HL-60/S4 treated with retinoic acid at 250 ng/mL for 4 days and 3 days (cell line): ENCODE results near the gene GATA2.

Experiments used
- in situ Hi-C: fragments of 300-500 bp; cut with MboI; formaldehyde crosslinking; loops from 2 replicates; pipeline ENCODE4 v1.7.0; 2022; ENCODE audit warnings: low sequenced_read_pairs

The GATA2 gene

GRCh38 chr3:128503164-128503651 is 10.2 kb upstream of the GATA2 start:
- in situ Hi-C loops = no loop called here

DNA sequence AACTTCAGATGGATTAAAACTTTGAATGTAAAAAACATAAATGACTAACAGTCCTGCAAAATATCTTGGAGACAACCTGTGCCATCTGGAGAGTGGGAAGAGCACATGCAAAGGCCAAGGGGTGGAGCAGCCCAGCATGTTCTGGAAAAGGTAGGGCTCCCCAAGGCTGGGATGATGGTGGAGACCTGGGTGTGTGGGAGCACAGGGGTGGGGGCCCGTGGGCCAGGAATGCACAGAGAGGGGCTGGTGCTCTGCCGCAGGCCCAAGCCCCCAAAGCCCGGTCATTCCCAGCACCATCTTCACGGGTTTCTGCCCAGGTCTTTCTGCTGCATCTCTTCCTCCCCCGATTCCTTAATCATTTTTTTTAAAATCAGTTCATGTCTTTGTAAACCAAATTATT is 9.7 kb upstream of the GATA2 start:
- in situ Hi-C loops = no loop called here

DNA sequence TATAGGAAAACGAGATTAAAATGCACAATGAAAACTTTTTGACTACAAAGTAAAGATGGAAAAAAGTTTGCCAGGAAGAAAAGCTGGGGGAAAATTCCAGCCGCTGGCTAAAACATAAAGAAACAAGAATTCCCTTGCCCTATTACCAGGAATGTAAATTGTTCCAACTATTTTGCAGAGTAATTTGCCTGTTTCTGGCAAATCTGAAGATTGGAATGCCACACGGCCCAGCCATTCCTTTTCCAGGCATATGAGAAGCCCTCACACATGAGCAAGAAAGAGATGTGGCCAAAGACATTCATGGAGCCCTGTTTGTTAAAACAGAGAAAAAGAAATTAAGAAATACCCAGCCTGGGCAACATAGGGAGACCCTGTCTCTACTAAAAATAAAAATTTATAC is 8.4 kb upstream of the GATA2 start:
- in situ Hi-C loops = no loop called here

- in situ Hi-C loops = no loop called here
These were observed 7.6 kb upstream of the GATA2 start for GRCh38 chr3:128500556-128500955.

- in situ Hi-C loops = no loop called here
These were observed 6.8 kb upstream of the GATA2 start for GRCh38 chr3:128499724-128500275.

DNA sequence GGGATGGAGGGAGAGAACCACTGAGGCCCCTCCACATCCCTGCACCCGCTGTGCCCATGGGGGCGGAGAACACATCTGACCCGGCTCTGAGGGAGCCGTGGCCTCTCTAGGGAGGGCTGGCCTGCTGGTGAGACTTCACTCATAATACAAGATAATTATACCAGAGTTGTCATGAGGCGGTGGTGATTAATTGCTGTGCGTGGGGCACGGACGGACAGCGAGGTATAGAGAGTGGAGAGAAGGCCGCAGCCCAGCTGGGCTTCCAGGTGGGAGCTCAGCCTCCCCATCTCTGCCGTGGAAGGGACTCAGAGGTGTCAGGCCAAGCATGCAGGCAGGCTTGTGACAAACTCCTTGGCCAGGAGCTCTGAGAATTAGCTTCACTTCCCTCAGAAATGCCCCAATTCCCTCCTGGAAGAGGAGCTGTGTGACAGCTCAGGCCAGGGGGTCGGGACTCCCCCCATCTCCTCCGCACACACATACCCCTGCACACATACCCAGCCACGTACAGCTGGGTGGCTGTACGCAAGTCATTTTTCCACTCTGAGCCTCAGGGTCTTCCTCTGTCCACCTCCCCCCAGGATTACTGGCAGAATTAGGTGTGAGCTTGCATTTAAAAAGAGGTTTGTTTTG is 6.0 kb upstream of the GATA2 start:
- in situ Hi-C loops = no loop called here

- in situ Hi-C loops = no loop called here
These were observed 5.2 kb upstream of the GATA2 start for GRCh38 chr3:128498127-128498626.

- in situ Hi-C loops = no loop called here
These were observed 4.5 kb upstream of the GATA2 start for GRCh38 chr3:128497305-128498126.

- in situ Hi-C loops = no loop called here
These were observed 3.8 kb upstream of the GATA2 start for GRCh38 chr3:128496602-128497304.

- in situ Hi-C loops = no loop called here
These were observed 3.1 kb upstream of the GATA2 start for GRCh38 chr3:128496019-128496601.

GRCh38 chr3:128495435-128495970 is 2.5 kb upstream of the GATA2 start:
- in situ Hi-C loops = no loop called here

DNA sequence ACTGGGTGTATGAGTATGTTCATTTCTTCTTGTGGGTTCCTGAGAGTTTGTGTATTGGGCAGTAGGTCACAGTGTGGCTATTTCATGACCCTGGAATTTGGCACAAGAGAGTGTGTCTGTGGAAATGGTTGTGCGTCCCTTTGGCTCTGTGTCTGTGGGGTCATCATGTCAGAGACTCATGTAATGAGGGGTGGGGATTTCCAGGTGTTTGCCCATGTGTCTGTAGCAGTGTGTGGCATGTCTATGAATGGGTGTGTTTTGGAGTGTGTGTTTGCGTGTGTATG is 1.3 kb upstream of the GATA2 start:
- in situ Hi-C loops = no loop called here

DNA sequence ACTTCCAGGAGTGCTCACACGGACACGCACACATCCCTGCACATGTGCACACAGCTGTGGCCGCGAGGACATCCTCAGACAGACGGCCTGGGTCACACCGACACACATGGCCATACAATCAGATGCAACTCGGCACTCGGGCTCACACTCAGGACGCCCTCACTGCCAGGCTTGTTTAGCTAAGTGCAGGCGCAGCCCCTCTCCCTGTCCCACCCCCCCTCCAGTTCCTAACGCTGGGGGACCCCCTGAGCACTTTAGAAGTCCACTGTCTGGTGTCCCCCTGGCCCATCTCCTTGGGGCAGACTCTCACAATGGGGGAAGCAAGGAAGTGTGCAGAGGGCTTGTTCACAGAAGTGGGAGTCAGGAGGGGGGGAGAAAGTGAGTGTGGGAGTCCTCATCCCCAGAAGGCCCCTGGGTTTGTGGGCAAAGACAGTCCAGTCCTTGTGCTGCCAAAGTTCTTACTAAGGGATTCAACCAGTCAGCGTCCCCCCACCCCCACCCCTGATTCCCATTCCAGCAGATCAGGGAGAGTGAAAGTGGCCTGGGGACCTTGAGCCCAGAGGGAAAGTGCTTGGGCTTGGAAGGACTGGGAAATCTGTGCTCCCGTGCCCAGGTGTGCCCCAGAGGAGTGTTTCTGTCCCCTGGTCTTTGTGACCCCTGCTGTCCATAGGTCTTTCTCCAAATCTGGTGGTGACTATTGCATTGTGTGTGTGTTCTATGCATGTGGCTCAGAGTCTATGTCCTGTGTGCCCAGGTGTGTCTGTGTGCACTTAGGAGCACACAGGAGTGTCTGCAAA is 767 bp upstream of the GATA2 start:
- in situ Hi-C loops = no loop called here

DNA sequence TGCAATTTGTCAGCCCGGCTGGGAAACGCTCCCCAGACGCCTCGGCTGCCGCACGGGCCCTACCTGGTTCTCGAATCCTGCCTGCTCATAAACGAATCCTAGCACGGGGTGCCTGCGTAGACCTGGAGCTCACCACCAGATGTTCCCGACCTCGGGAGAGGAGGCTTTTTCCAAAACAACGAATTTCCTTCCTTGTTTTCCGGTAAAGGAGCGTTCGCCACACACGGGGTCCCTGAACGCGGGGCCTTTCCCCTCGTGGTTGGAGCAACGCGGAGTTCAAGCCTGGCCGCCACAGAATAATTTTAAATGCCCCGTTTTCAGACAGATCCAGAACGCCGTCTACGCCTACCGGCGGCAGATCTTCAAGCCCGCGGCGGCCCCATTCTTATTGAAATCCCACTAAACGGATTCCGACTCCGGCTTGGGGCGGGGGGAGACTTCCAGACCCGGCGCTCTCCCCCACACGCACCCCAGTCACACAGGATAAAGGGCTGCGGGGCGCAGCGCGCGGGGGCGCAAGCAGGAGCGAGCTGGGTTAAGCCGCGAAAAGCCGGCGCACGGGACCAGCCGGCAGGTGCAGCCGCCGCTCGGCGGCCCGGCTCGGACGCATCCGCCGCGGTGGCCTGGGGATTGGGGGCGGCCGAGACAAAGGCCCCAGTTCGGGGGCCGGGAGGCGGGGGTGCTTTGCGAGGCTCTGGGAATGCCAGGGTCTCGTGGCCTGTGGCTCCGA is 895 bp downstream of the GATA2 start:
- in situ Hi-C loops = no loop called here

DNA sequence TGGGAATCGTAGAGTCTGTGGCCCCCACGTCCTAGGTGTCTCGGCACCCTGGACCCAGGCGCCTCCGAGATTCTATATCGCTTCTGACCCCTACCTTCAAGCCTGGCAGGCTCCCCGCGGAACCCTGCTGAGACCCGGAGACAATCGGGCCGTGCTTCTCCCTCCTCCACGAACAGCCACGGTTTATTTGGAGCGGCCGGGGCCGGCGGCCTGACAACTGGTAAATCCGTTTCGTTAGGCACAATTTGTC is 1.4 kb downstream of the GATA2 start:
- in situ Hi-C loops = no loop called here

DNA sequence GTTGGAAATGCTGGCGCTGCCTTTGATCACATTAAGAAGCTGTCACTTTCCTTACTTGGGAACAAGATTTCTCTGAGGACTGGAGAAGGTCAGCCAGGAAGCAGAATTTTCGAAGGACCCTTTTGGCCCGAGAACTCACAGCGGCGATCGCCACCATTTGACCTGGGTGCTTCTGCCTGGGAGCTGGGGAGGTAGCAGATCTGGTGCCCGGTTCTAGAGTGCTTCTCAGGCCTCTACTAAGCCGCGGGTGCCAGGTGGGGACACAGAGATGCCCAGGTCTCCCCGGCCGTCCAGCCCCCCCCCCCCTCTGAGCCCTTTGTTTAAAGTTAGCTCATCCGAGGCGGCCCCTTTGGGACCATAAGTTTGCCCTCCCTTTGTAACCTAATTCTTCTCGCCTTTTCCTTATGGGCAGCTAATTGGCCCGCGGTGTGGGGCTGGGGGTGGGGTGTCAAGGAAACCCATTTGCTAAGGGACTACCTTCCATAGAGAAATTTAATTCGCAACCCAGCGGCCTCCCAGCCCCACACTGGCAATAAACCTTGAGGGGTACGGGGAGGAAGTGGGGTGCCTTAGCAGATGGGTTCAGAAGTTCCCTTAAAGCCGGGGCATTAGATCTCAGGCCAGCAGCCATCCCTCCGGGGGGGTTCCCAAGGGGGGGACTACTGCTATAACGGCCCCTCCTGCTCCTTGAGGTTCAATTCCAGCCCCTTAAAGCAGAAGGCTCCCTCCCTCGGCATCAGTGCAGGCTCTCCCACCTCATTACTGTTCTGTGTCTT is 1.9 kb downstream of the GATA2 start:
- in situ Hi-C loops = no loop called here

GRCh38 chr3:128490650-128490914 is 2.4 kb downstream of the GATA2 start:
- in situ Hi-C loops = no loop called here

DNA sequence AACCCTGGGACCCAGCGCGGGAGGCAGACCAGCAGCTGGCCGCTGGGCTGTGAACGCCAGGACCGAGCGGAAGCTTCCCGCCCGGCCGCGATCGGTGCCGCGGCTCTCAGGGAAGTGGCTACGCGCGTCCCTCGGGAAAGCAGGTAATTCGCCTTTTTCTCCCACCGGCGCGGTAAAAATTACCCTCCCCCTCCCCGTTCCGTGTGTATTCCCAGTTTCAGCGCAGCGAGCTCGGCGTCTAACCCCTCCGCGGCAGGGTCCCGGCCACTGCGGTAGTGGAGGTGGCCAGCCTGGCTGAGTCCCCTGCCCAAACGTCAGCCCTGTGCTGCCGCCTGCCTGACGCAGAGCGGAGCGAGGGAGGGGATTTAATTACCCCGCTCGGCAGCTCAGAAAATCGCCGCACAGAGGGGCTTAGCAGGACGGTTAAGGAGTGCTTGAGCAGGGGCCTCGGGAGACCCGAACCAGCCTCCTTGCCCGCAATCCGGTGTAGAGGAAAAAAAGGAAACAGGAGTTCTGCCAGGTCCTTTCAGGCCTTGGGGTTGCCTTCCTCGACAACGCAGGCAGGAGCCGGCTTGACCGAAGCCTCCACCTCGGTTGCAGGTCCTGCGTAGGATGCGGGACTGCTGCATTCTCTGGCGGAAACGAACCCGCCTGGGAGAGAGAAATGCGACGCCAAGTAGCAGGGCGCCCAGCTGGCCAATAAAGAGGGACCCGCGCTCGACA is 2.9 kb downstream of the GATA2 start:
- in situ Hi-C loops = no loop called here

DNA sequence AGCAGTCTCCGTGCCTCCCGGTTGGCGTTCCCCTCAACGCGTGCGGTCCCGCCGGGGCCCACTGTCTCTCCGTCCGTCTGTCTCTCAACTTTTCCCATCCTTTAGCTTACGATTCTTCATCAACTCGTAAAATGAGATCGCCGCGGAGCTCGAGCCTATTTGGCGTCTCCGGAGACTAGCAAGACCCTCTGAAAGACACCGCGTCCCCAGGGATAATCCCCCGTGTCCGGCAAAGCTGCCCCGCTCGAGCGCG is 3.4 kb downstream of the GATA2 start:
- in situ Hi-C loops = no loop called here
